Left hindlimb (tissue), 1 donor: Measurements from ENCODE around the gene SCAF11.

ENCODE experiments used
- DNase-seq: peaks from one replicate; pipeline ENCODE4 v3.0.0-alpha.2; 2018

Gene SCAF11

GRCh38 chr12:45977620-45978019 is 12.8 kb downstream of the SCAF11 start:
- no peak for DNase-seq

GRCh38 chr12:45975506-45975905 is 14.9 kb downstream of the SCAF11 start:
- DNase-seq: no peak

- no peak for DNase-seq
Observed at GRCh38 chr12:45974883-45975282, 15.5 kb downstream of the SCAF11 start.

GRCh38 chr12:45974171-45974719 is 16.1 kb downstream of the SCAF11 start:
- DNase-seq: no peak

- DNase-seq: no peak
Observed at GRCh38 chr12:45973526-45973925, 16.8 kb downstream of the SCAF11 start.

GRCh38 chr12:45970391-45970790 is 20.0 kb downstream of the SCAF11 start:
- no peak for DNase-seq

GRCh38 chr12:45969084-45969483 is 21.3 kb downstream of the SCAF11 start:
- no peak for DNase-seq

- no peak for DNase-seq
Observed at GRCh38 chr12:45966486-45966885, 23.9 kb downstream of the SCAF11 start.

- DNase-seq: no peak
Observed at GRCh38 chr12:45962553-45963325, 27.6 kb downstream of the SCAF11 start.

GRCh38 chr12:45959728-45960127 is 30.6 kb downstream of the SCAF11 start:
- DNase-seq: no peak

GRCh38 chr12:45959025-45959424 is 31.3 kb downstream of the SCAF11 start:
- DNase-seq: no peak

GRCh38 chr12:45948546-45948945 is 41.8 kb downstream of the SCAF11 start:
- no peak for DNase-seq

- no peak for DNase-seq
Observed at GRCh38 chr12:45946435-45946834, 43.9 kb downstream of the SCAF11 start.

- DNase-seq: no peak
Observed at GRCh38 chr12:45944771-45945170, 45.6 kb downstream of the SCAF11 start.

- DNase-seq: no peak
Observed at GRCh38 chr12:45939759-45940158, 50.6 kb downstream of the SCAF11 start.

- DNase-seq: no peak
Observed at GRCh38 chr12:45938566-45938965, 51.8 kb downstream of the SCAF11 start.

GRCh38 chr12:45934956-45935355 is 55.4 kb downstream of the SCAF11 start:
- no peak for DNase-seq

- DNase-seq: no peak
Observed at GRCh38 chr12:45933504-45933903, 56.9 kb downstream of the SCAF11 start.

GRCh38 chr12:45930369-45930768 is 60.0 kb downstream of the SCAF11 start:
- no peak for DNase-seq

GRCh38 chr12:45928309-45928708 is 62.1 kb downstream of the SCAF11 start:
- DNase-seq: no peak

GRCh38 chr12:45918818-45919217 is 71.6 kb downstream of the SCAF11 start:
- no peak for DNase-seq

GRCh38 chr12:45915405-45915804 is 75.0 kb downstream of the SCAF11 start:
- DNase-seq: no peak

GRCh38 chr12:45914090-45914489 is 76.3 kb downstream of the SCAF11 start:
- DNase-seq: no peak

- no peak for DNase-seq
Observed at GRCh38 chr12:45913631-45914030, 76.7 kb downstream of the SCAF11 start.

- no peak for DNase-seq
Observed at GRCh38 chr12:45912774-45913173, 77.6 kb downstream of the SCAF11 start.
